OCI-LY1 (cell line): ENCODE measurements around the gene EPB41.

Source experiments
- H2AFZ ChIP-seq: fragments of 200-600 bp; sonication (generic), shearing (Covaris generic); 2 replicates; pipeline ENCODE4 v1.6.0; 2014; ENCODE audit warnings: antibody characterized with exemption, mild to moderate bottlenecking, low read length
- H3F3A ChIP-seq: fragments of 200-600 bp; sonication (generic), shearing (Covaris generic); 2 replicates; pipeline ENCODE4 v1.6.0; 2014; ENCODE audit warnings: mild to moderate bottlenecking, antibody characterized with exemption, low read length, moderate library complexity; ENCODE audit not compliant: insufficient read depth
- H3K27ac ChIP-seq: fragments of 200-600 bp; sonication (generic); 2 replicates; pipeline ENCODE4 v1.5.1; 2014; ENCODE audit warnings: low read length, mixed run types, mild to moderate bottlenecking, low read depth; ENCODE audit not compliant: poor library complexity, severe bottlenecking
- H3K27me3 ChIP-seq: fragments of 200-600 bp; sonication (generic); 2 replicates; pipeline ENCODE4 v1.6.0; 2014; ENCODE audit warnings: antibody characterized with exemption, mild to moderate bottlenecking, low read length, moderate library complexity; ENCODE audit not compliant: insufficient read depth
- H3K36me3 ChIP-seq: fragments of 200-600 bp; sonication (generic); 2 replicates; pipeline ENCODE4 v1.6.1; 2014; ENCODE audit warnings: mild to moderate bottlenecking, antibody characterized with exemption, low read length, moderate library complexity, mixed read lengths; ENCODE audit not compliant: insufficient read depth
- H3K4me1 ChIP-seq: fragments of 200-600 bp; sonication (generic); 2 replicates; pipeline ENCODE4 v1.5.1; 2014; ENCODE audit warnings: mild to moderate bottlenecking, low read length, moderate library complexity; ENCODE audit not compliant: insufficient read depth, severe bottlenecking
- H3K4me2 ChIP-seq: fragments of 200-600 bp; sonication (generic), shearing (Covaris generic); 2 replicates; pipeline ENCODE4 v1.6.1; 2014; ENCODE audit warnings: low read length
- H3K4me3 ChIP-seq: fragments of 200-600 bp; sonication (generic); 2 replicates; pipeline ENCODE4 v1.5.1; 2014; ENCODE audit warnings: low read length, low read depth, mild to moderate bottlenecking, mixed read lengths; ENCODE audit not compliant: poor library complexity, severe bottlenecking
- H3K79me2 ChIP-seq: fragments of 200-600 bp; shearing (Covaris generic); 2 replicates; pipeline ENCODE4 v1.6.1; 2016; ENCODE audit warnings: mixed run types, low read length, mixed read lengths; ENCODE audit not compliant: insufficient read depth
- H3K9ac ChIP-seq: fragments of 200-600 bp; sonication (generic), shearing (Covaris generic); 2 replicates; pipeline ENCODE4 v1.6.1; 2014; ENCODE audit warnings: mild to moderate bottlenecking, low read length, mixed read lengths
- H3K9me2 ChIP-seq: fragments of 200-600 bp; sonication (generic), shearing (Covaris generic); 2 replicates; pipeline ENCODE4 v1.6.1; 2014; ENCODE audit warnings: low read depth, mild to moderate bottlenecking, low read length, mixed read lengths
- H3K9me3 ChIP-seq: fragments of 200-600 bp; shearing (Covaris generic); 2 replicates; pipeline ENCODE4 v1.6.1; 2014; ENCODE audit warnings: low read length, mixed read lengths
- H4K20me1 ChIP-seq: fragments of 200-600 bp; sonication (generic), shearing (Covaris generic); 2 replicates; pipeline ENCODE4 v1.6.0; 2016; ENCODE audit warnings: mild to moderate bottlenecking, low read length; ENCODE audit not compliant: insufficient read depth
- EZH2 ChIP-seq: fragments of 200-600 bp; sonication (generic), shearing (Covaris generic); IDR thresholded peaks from 2 replicates; pipeline ENCODE4 v1.8.0; 2017; ENCODE audit warnings: borderline replicate concordance, mixed run types, mild to moderate bottlenecking, antibody characterized with exemption, low read length, moderate library complexity, mixed read lengths
- TF ChIP-seq, protein P1 (sequence below): fragments of 200-600 bp; sonication (generic), shearing (Covaris generic); IDR thresholded peaks from 2 replicates; pipeline ENCODE4 v1.5.1; 2017; ENCODE audit warnings: mild to moderate bottlenecking, antibody characterized with exemption, low read length, moderate library complexity, mixed read lengths

Gene EPB41

GRCh38 chr1:28894785-28895184 is 19.6 kb upstream of the EPB41 start:
- no peaks in the 10 kb centered on the region for H3K9me3 ChIP-seq
- H3K4me3 ChIP-seq: no peak overlapping the region
- TF ChIP-seq, protein P1, sequence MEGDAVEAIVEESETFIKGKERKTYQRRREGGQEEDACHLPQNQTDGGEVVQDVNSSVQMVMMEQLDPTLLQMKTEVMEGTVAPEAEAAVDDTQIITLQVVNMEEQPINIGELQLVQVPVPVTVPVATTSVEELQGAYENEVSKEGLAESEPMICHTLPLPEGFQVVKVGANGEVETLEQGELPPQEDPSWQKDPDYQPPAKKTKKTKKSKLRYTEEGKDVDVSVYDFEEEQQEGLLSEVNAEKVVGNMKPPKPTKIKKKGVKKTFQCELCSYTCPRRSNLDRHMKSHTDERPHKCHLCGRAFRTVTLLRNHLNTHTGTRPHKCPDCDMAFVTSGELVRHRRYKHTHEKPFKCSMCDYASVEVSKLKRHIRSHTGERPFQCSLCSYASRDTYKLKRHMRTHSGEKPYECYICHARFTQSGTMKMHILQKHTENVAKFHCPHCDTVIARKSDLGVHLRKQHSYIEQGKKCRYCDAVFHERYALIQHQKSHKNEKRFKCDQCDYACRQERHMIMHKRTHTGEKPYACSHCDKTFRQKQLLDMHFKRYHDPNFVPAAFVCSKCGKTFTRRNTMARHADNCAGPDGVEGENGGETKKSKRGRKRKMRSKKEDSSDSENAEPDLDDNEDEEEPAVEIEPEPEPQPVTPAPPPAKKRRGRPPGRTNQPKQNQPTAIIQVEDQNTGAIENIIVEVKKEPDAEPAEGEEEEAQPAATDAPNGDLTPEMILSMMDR: no peak
- TF ChIP-seq EZH2: no peak
- H3K9ac ChIP-seq: no peak overlapping the region
- peaks cover 24% of the 10 kb centered on the region for H3K4me1 ChIP-seq
- peaks cover 28% of the 10 kb centered on the region; the same call in 1 of the 2 replicates for H3K36me3 ChIP-seq
- H2AFZ ChIP-seq: no peak overlapping the region
- H3K4me2 ChIP-seq: no peak overlapping the region
- no peaks in the 10 kb centered on the region for H4K20me1 ChIP-seq
- H3K79me2 ChIP-seq: peaks cover 6% of the 10 kb centered on the region
- H3K27me3 ChIP-seq: no peaks in the 10 kb centered on the region
- H3K9me2 ChIP-seq: no peaks in the 10 kb centered on the region
- no peak overlapping the region for H3K27ac ChIP-seq
- no peaks in the 10 kb centered on the region for H3F3A ChIP-seq

DNA sequence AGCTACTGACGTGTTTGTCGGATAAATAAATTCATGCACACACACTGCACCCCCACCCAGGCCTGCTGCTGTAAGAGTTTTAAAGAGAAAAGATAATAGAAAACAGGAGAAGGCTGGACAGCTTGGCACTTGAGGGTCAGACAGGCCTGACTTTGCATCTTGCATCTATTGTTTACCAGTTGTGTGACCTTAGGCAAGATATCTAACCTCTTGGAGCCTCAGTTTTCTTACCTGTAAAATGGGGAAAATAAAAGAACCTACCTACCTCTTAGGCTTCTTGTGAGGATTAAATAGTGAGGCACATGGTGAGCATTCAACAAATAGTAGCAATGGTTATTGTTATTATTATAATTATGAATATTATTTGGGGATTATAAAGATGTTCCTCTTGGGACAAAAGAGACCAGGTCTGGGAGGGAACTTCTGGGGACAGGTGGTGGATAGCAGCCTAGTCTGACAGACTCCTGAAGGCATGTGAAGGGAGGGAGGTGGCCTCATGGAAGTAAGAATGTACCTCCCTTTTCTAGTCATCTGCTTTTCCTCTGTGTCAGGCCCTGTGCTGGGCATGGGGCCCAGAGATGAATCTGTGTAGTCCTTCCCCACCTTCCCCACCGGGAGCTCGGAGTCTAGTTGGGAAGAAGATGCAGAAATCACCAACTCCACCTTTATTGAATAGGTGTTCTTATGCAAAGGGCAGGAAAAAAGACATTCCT is 18.3 kb upstream of the EPB41 start:
- Histone ChIP-seq H3K9me2 (no peaks in the 10 kb centered on the region), H3K4me3 (no peak overlapping the region), H3K9ac (no peak overlapping the region), H3K79me2 (peaks cover 11% of the 10 kb centered on the region), H3K4me2 (no peak overlapping the region), H2AFZ (no peak overlapping the region), H4K20me1 (no peaks in the 10 kb centered on the region), H3K27me3 (no peaks in the 10 kb centered on the region), H3K36me3 (peaks cover 31% of the 10 kb centered on the region; the same call in 1 of the 2 replicates), H3K9me3 (no peaks in the 10 kb centered on the region), H3F3A (no peaks in the 10 kb centered on the region), H3K27ac (no peak overlapping the region), H3K4me1 (peaks cover 24% of the 10 kb centered on the region)
- TF ChIP-seq, protein P1: no peak
- no peak for TF ChIP-seq EZH2

DNA sequence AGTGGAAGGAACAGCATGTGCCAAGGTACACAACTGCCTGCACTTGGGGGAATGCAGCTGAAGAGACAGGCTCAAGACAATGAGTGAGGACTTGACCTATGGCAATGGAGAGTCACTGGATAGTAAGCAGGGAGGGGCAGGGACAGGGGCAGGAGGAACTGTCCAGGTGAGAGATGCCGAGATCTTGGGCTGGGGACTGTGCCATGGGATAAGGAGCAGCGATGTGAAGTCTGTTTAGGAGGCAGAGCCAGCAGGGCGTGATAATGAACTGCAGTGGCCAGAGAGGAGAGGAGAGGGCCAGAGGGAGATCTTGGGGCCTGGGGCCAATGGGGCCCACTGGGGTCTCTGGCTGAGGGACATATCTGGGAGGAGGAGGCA is 17.8 kb upstream of the EPB41 start:
- no peaks in the 10 kb centered on the region for H4K20me1 ChIP-seq
- TF ChIP-seq EZH2: no peak
- TF ChIP-seq, protein P1: no peak

More for the DNA sequence above, 17.8 kb upstream of the EPB41 start:
- H3F3A ChIP-seq: no peaks in the 10 kb centered on the region
- H3K27me3 ChIP-seq: no peaks in the 10 kb centered on the region
- H3K4me2 ChIP-seq: no peak overlapping the region
- no peak overlapping the region for H3K27ac ChIP-seq
- H3K79me2 ChIP-seq: peaks cover 11% of the 10 kb centered on the region
- peaks cover 24% of the 10 kb centered on the region for H3K4me1 ChIP-seq
- no peaks in the 10 kb centered on the region for H3K9me3 ChIP-seq
- no peak overlapping the region for H2AFZ ChIP-seq
- no peaks in the 10 kb centered on the region for H3K9me2 ChIP-seq
- H3K4me3 ChIP-seq: no peak overlapping the region
- H3K9ac ChIP-seq: no peak overlapping the region
- peaks cover 31% of the 10 kb centered on the region; the same call in 1 of the 2 replicates for H3K36me3 ChIP-seq
